HG02938 (cell line): ENCODE data around the gene KIF24.
"Not testable (repeated sequence)": the region's sequence is repeated elsewhere in the genome, so short reads cannot be mapped to it uniquely, and the experiment has no call there.

Source experiments
- ATAC-seq: cut with Tn5 transposase; IDR thresholded peaks from one replicate; pipeline ENCODE4 v1.9.1; 2021; ENCODE audit warnings: mild to moderate bottlenecking, moderate library complexity; ENCODE audit not compliant: unreplicated experiment

KIF24 gene

GRCh38 chr9:34366365-34366764, 37.3 kb upstream of the KIF24 start:
- ATAC-seq: no peak

- ATAC-seq: no peak
Observed at GRCh38 chr9:34365282-34365681, 36.2 kb upstream of the KIF24 start.

DNA sequence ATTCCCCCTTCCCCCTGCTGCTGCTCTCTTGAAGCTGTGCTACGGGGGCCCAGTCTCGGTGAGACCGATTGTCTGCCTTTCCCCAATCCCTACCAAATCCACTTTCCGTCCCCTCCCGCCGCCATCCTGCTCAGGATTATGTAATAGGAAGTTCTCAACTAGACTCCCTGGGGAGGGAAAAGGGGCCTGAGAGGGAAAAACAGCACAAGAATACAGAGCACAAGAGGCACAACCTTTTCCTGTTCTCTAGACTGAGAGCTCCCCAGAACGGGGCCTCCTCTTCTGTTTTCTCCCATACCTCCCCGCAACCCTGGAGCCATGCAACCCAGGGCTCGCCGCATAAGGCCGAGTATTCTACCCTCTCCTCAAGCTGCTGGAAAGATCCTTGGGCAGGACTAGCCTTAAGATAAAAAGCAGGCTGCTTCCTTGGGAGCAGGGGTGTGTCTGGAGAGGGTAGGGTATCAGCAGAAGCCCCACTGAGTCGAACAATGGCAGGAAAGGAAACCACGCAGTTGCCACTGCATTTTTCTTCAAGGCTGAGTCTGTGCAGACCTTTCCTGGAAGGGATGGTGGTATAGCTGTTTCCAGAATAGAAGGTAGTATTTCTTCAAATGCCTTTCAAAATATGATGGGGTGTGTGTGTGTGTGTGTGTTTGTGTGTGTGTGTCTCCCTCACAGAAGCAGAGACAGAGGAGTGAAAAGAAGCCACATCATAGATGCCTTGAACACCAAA, 34.7 kb upstream of the KIF24 start:
- no peak for ATAC-seq

DNA sequence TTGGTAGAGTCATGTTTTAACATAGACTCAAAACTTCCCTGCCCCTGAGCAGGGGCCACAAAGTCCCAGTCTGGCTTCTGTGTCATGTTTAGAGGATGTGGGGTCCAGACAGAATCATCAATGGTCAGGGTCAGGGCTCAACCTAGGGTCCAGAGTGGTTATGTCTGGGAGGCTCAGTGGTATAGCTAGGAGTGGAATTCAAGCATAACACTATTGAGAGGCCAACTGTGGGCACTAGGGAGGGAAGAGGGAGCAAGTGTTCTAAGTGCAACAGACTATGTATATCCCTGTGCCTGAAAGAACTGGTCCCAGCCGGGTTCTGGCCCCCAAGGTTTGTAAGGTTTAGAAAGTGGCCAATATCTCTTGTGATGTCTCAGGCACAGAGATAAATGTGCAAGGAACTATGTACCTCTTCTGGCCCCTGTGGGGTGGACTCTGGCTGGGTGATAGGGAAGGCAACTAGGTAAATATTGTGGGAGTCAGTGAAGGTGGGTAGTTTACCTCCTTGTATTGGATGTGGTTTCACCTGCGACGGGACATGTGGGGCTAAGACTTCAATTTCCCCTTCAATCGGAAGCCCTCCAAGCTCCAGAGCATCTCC, 33.6 kb upstream of the KIF24 start:
- ATAC-seq: no peak

GRCh38 chr9:34352957-34353356, 23.9 kb upstream of the KIF24 start:
- ATAC-seq: not testable (repeated sequence)

GRCh38 chr9:34352122-34352652, 23.1 kb upstream of the KIF24 start:
- ATAC-seq: not testable (repeated sequence)

- no peak for ATAC-seq
Observed at GRCh38 chr9:34349324-34349723, 20.3 kb upstream of the KIF24 start.

- no peak for ATAC-seq
Observed at GRCh38 chr9:34347800-34348158, 18.7 kb upstream of the KIF24 start.

GRCh38 chr9:34346873-34347799, 18.1 kb upstream of the KIF24 start:
- ATAC-seq: no peak

DNA sequence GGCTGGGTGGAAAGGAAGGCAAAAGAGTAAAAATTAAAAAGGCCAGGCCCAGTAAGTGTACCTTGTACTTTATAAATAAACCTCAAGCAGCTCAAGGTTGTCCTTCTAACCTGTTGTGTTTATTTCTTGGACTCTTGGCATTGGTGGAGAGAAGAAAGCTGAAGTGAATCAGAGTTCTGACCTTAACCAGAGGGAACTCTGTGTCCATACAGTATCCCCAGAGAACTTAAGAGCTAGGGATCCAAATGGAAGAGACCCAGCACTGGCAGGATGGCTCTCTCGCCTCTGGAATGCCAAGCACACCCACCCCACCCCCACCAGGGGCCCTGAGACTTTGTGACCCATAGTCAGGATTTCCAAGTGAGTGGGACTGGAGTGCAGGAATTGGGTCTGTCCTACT, 14.5 kb upstream of the KIF24 start:
- no peak for ATAC-seq

DNA sequence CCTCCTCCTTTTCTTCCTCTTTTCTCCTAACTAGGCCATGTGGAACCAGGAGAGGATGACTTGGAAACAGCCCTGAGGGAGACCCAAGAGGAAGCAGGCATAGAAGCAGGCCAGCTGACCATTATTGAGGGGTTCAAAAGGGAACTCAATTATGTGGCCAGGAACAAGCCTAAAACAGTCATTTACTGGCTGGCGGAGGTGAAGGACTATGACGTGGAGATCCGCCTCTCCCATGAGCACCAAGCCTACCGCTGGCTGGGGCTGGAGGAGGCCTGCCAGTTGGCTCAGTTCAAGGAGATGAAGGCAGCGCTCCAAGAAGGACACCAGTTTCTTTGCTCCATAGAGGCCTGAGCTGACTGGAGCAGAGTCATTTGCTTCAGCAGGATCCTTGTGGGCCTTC, 14.0 kb upstream of the KIF24 start:
- no peak for ATAC-seq

- no peak for ATAC-seq
Observed at GRCh38 chr9:34341659-34342295, 12.7 kb upstream of the KIF24 start.

DNA sequence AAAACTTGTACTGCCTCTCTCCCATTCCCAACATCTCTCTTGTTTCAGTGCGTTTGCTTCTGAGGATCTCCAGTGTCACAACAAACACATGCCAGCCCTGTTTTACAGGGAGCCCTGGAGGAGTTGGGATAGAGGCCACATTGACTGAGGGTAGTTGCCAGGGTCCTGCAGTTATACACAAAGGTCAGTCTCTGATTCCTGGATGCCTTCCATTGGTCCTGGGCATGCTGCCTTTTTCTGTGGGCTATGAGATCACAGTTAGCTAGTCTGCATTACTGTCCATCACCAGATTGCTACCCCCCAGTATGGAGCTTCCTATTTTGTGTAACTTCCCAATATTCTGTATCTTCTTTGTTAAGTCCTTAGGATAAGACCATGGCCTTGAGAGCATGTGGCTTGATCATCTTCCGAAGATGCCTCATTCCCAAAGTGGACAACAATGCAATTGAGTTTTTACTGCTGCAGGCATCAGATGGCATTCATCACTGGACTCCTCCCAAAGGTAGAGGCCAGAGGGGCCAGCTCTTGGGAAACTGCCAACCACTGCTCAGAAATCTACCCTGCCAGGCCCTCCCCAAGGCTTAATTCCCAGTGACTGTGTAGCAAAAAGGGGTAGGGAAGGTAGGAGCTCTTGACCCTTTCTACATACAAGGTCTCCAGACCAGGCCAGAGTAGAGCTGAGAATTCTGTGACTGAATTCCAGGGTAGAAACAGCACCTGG, 9.8 kb upstream of the KIF24 start:
- no peak for ATAC-seq

- not testable (repeated sequence) for ATAC-seq
Observed at GRCh38 chr9:34338079-34338478, 9.0 kb upstream of the KIF24 start.

DNA sequence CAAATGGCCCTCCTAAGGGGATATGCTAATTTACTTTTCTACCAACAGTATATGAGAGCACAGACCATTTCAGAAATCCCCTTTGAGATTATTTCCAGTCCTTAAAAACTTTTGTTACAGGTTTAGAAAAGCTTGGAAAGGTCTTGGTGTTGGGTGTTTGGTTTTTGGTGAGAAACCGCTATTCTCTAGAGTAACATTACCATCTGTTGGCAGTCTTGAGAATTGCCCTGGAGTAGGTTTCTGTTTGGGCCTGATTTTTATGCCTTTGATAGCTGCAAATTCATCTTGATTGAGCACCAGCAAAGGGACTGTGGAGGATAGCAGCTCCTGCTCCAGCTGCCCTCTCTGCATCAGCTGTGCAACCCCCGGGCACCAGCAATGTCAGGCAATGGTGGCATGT, 8.3 kb upstream of the KIF24 start:
- no peak for ATAC-seq

- ATAC-seq: no peak
Observed at GRCh38 chr9:34335376-34335775, 6.3 kb upstream of the KIF24 start.

GRCh38 chr9:34334916-34335315, 5.8 kb upstream of the KIF24 start:
- ATAC-seq: no peak

- ATAC-seq: no peak
Observed at GRCh38 chr9:34334337-34334824, 5.3 kb upstream of the KIF24 start.

DNA sequence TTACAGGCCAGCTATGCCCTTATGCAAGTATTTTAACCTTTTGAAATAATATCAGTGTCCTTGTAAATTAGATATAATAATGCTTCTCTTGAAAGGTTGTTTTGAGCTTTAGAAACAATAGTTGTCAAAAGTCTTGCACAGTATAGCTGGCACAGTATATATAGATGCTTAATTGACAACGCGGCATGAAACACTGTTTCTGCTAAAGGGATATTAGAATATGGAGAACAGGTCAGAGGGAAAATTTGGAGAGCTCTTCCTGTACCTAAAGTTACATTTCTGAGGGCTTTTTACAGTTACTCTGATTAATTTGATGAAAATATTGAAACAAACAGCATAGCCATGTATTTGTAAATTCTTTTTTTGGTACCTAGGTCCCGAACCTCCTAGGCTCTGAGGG, 4.8 kb upstream of the KIF24 start:
- no peak for ATAC-seq
